WTC11 (cell line): ENCODE measurements around the gene MDFIC. TPM values are rescaled to one million over a fixed set of nuclear protein-coding genes. Genes with fewer than 3 reads are reported as not detected.

ENCODE experiments used
- ATAC-seq: fragments of 200-7000 bp; cut with Tn5 transposase; 2 replicates; pipeline ENCODE4 v1.10.0; 2021; ENCODE audit warnings: mild to moderate bottlenecking, moderate library complexity
- CTCF ChIA-PET: fragments of 300-600 bp; sonication (Branson Sonifier 250); formaldehyde crosslinking; loops from one replicate; lab custom pipeline; 2021; ENCODE audit warnings: antibody characterized with exemption; lab: Charles Lee
- POLR2A ChIA-PET: fragments of 350-600 bp; sonication (Branson Sonifier 250); formaldehyde crosslinking; loops from one replicate; lab custom pipeline; 2021; ENCODE audit warnings: antibody characterized with exemption; lab: Charles Lee
- DNase-seq: peaks from one replicate; pipeline ENCODE4 v3.0.0; 2021; ENCODE audit warnings: low spot score
- H3K27ac Mint-ChIP-seq: 2 replicates; pipeline ENCODE4 v1.8.0; 2021; ENCODE audit warnings: mixed read lengths
- H3K27me3 Mint-ChIP-seq: 2 replicates; pipeline ENCODE4 v1.8.0; 2021; ENCODE audit warnings: low read depth, mild to moderate bottlenecking, moderate library complexity, mixed read lengths
- H3K36me3 Mint-ChIP-seq: 2 replicates; pipeline ENCODE4 v1.8.0; 2021; ENCODE audit warnings: mixed read lengths
- H3K4me1 Mint-ChIP-seq: 2 replicates; pipeline ENCODE4 v1.8.0; 2022; ENCODE audit warnings: mixed read lengths
- H3K4me3 Mint-ChIP-seq: 2 replicates; pipeline ENCODE4 v1.8.0; 2021; ENCODE audit warnings: mild to moderate bottlenecking, moderate library complexity, mixed read lengths
- H3K9me3 Mint-ChIP-seq: 2 replicates; pipeline ENCODE4 v1.8.0; 2021; ENCODE audit warnings: mixed read lengths
- FOXP1 ChIP-seq: sonication (generic); formaldehyde crosslinking; IDR thresholded peaks from 2 replicates; pipeline ENCODE4 v1.8.0; 2022; ENCODE audit warnings: missing genetic modification reagents, mild to moderate bottlenecking, moderate library complexity, borderline replicate concordance
- GTF2I ChIP-seq: fragments of 250-450 bp; sonication (Bioruptor Pico); conservative IDR thresholded peaks from 2 replicates; pipeline ENCODE4 v1.4.0; 2021; ENCODE audit warnings: mild to moderate bottlenecking
- HMGA2 ChIP-seq: fragments of 250-450 bp; sonication (Bioruptor Pico); IDR thresholded peaks from 2 replicates; pipeline ENCODE4 v1.4.0; 2021; ENCODE audit warnings: mild to moderate bottlenecking, moderate library complexity
- JAZF1 ChIP-seq: fragments of 250-450 bp; sonication (Bioruptor Pico); IDR thresholded peaks from 2 replicates; pipeline ENCODE4 v1.9.0; 2021; ENCODE audit warnings: moderate library complexity, mild to moderate bottlenecking, inconsistent platforms
- MYBL2 ChIP-seq: sonication (generic); formaldehyde crosslinking; IDR thresholded peaks from 2 replicates; pipeline ENCODE4 v1.8.1; 2023; ENCODE audit warnings: mild to moderate bottlenecking, moderate library complexity, missing genetic modification reagents
- NFE2L1 ChIP-seq: sonication (generic); formaldehyde crosslinking; IDR thresholded peaks from 2 replicates; pipeline ENCODE4 v1.8.1; 2023; ENCODE audit warnings: missing genetic modification reagents
- NR1H2 ChIP-seq: sonication (generic); formaldehyde crosslinking; IDR thresholded peaks from 2 replicates; pipeline ENCODE4 v1.9.0; 2021; ENCODE audit warnings: mild to moderate bottlenecking, moderate library complexity, missing genetic modification reagents
- RELA ChIP-seq: sonication (generic); formaldehyde crosslinking; IDR thresholded peaks from 2 replicates; pipeline ENCODE4 v1.8.1; 2022; ENCODE audit warnings: missing genetic modification reagents, mild to moderate bottlenecking, borderline replicate concordance
- SMAD3 ChIP-seq: sonication (generic); formaldehyde crosslinking; IDR thresholded peaks from 2 replicates; pipeline ENCODE4 v1.8.0; 2022; ENCODE audit warnings: missing genetic modification reagents, mild to moderate bottlenecking, borderline replicate concordance
- SMAD4 ChIP-seq: sonication (generic); formaldehyde crosslinking; IDR thresholded peaks from 2 replicates; pipeline ENCODE4 v1.8.0; 2022; ENCODE audit warnings: mild to moderate bottlenecking, missing genetic modification reagents
- SOX15 ChIP-seq: fragments of 250-450 bp; sonication (Bioruptor Pico); IDR thresholded peaks from 2 replicates; pipeline ENCODE4 v1.9.0; 2021; ENCODE audit warnings: mild to moderate bottlenecking
- TEAD4 ChIP-seq: sonication (generic); formaldehyde crosslinking; IDR thresholded peaks from 2 replicates; pipeline ENCODE4 v1.8.0; 2022; ENCODE audit warnings: mild to moderate bottlenecking, missing genetic modification reagents
- TP53 ChIP-seq: sonication (generic); formaldehyde crosslinking; IDR thresholded peaks from 2 replicates; pipeline ENCODE4 v1.8.1; 2023; ENCODE audit warnings: mild to moderate bottlenecking, missing genetic modification reagents
- ZNF263 ChIP-seq: sonication (generic); formaldehyde crosslinking; IDR thresholded peaks from 2 replicates; pipeline ENCODE4 v1.8.1; 2022; ENCODE audit warnings: low read depth, mild to moderate bottlenecking, moderate library complexity, missing genetic modification reagents
- ZNF671 ChIP-seq: fragments of 250-450 bp; sonication (Bioruptor Pico); IDR thresholded peaks from 2 replicates; pipeline ENCODE4 v1.8.0; 2021; ENCODE audit warnings: mild to moderate bottlenecking
- total RNA-seq: library from RNA; stranded (reverse); gene quantifications from 3 replicates; pipeline ENCODE4 v1.2.3, GENCODE V29; 2021
- TF ChIP-seq, protein P1 (sequence below): fragments of 250-450 bp; sonication (Bioruptor Pico); IDR thresholded peaks from 2 replicates; pipeline ENCODE4 v1.9.0; 2021; ENCODE audit warnings: mild to moderate bottlenecking
- TF ChIP-seq, protein P2 (sequence below): sonication (generic); formaldehyde crosslinking; conservative IDR thresholded peaks from 2 replicates; pipeline ENCODE4 v1.8.1; 2023; ENCODE audit warnings: mild to moderate bottlenecking, low read depth, missing genetic modification reagents, moderate library complexity
- TF ChIP-seq, protein P3 (sequence below): fragments of 250-450 bp; sonication (Bioruptor Pico); IDR thresholded peaks from 2 replicates; pipeline ENCODE4 v1.9.0; 2021; ENCODE audit warnings: mild to moderate bottlenecking, borderline replicate concordance
- TF ChIP-seq, protein P4 (sequence below): fragments of 250-450 bp; sonication (Bioruptor Pico); conservative IDR thresholded peaks from 2 replicates; pipeline ENCODE4 v1.9.0; 2021; ENCODE audit warnings: mild to moderate bottlenecking
- TF ChIP-seq, protein P5 (sequence below): sonication (generic); formaldehyde crosslinking; IDR thresholded peaks from 2 replicates; pipeline ENCODE4 v1.8.1; 2022; ENCODE audit warnings: missing genetic modification reagents, borderline replicate concordance

Gene MDFIC
- total RNA-seq, 1 experiment from 2014 or later: 8.4 TPM

DNA sequence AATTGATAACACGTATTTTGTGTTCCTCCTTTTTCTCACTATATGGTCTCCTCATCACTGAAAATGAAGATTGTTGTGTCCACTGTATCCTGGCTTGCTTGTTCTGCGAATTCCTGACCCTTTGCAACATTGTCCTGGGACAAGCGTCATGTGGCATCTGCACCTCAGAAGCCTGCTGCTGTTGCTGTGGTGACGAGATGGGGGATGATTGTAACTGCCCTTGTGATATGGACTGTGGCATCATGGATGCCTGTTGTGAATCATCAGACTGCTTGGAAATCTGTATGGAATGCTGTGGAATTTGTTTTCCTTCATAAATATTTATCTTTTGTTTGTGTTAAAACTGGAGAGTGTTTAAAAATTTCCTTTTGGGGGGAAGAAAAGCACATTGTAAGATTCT, 93.7 kb downstream of the MDFIC start (continued):
- TF ChIP-seq, protein P1, sequence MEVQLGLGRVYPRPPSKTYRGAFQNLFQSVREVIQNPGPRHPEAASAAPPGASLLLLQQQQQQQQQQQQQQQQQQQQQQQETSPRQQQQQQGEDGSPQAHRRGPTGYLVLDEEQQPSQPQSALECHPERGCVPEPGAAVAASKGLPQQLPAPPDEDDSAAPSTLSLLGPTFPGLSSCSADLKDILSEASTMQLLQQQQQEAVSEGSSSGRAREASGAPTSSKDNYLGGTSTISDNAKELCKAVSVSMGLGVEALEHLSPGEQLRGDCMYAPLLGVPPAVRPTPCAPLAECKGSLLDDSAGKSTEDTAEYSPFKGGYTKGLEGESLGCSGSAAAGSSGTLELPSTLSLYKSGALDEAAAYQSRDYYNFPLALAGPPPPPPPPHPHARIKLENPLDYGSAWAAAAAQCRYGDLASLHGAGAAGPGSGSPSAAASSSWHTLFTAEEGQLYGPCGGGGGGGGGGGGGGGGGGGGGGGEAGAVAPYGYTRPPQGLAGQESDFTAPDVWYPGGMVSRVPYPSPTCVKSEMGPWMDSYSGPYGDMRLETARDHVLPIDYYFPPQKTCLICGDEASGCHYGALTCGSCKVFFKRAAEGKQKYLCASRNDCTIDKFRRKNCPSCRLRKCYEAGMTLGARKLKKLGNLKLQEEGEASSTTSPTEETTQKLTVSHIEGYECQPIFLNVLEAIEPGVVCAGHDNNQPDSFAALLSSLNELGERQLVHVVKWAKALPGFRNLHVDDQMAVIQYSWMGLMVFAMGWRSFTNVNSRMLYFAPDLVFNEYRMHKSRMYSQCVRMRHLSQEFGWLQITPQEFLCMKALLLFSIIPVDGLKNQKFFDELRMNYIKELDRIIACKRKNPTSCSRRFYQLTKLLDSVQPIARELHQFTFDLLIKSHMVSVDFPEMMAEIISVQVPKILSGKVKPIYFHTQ: no peak

DNA sequence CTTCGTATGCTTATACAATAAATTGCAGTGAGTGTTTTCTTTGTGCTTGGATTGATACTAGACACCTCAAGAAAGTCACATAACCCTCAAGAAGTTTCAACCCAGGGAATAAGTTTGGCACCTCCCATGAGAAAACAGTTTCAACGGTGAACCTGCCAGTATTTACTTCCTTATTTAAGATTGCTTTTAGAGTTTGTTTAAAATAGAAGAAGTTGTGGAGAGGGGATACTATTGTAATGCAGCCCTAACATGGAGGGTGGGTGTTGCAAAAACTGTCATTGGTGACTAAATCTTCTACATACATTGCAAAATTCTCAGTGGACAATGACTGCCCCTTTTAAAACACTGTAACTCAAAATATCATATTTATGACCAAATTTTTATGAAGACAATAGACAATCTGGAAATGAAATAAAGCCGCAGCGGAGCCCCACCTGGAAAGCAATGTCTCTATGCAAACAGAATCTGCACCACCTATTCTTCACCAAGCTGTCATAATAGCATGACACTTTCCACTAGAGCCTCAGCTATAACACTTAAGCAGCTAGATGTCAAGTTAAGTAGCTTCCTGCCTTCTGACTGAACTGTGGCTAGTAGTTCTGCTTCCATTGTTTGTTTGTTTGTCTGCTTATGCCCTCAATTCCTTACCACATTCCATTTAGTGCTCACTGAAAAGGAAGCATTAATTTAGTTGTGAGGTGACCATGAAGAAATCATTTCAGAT, 98.2 kb downstream of the MDFIC start:
- no peaks in the 10 kb centered on the region for H3K36me3 Mint-ChIP-seq
- TF ChIP-seq JAZF1 (CRISPR knock-in tag) (no peak), MYBL2 (CRISPR knock-in tag) (no peak), GTF2I (CRISPR knock-in tag) (no peak), NR1H2 (no peak), FOXP1 (CRISPR knock-in tag) (no peak), SOX15 (no peak), TP53 (CRISPR knock-in tag) (no peak), SMAD4 (no peak), ZNF263 (CRISPR knock-in tag) (no peak), HMGA2 (CRISPR knock-in tag) (no peak), NFE2L1 (CRISPR knock-in tag) (no peak), RELA (CRISPR knock-in tag) (no peak), ZNF671 (no peak), TEAD4 (CRISPR knock-in tag) (no peak), SMAD3 (CRISPR knock-in tag) (no peak)
- TF ChIP-seq, protein P2, sequence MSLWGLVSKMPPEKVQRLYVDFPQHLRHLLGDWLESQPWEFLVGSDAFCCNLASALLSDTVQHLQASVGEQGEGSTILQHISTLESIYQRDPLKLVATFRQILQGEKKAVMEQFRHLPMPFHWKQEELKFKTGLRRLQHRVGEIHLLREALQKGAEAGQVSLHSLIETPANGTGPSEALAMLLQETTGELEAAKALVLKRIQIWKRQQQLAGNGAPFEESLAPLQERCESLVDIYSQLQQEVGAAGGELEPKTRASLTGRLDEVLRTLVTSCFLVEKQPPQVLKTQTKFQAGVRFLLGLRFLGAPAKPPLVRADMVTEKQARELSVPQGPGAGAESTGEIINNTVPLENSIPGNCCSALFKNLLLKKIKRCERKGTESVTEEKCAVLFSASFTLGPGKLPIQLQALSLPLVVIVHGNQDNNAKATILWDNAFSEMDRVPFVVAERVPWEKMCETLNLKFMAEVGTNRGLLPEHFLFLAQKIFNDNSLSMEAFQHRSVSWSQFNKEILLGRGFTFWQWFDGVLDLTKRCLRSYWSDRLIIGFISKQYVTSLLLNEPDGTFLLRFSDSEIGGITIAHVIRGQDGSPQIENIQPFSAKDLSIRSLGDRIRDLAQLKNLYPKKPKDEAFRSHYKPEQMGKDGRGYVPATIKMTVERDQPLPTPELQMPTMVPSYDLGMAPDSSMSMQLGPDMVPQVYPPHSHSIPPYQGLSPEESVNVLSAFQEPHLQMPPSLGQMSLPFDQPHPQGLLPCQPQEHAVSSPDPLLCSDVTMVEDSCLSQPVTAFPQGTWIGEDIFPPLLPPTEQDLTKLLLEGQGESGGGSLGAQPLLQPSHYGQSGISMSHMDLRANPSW (CRISPR knock-in tag): no peak
- TF ChIP-seq, protein P3, sequence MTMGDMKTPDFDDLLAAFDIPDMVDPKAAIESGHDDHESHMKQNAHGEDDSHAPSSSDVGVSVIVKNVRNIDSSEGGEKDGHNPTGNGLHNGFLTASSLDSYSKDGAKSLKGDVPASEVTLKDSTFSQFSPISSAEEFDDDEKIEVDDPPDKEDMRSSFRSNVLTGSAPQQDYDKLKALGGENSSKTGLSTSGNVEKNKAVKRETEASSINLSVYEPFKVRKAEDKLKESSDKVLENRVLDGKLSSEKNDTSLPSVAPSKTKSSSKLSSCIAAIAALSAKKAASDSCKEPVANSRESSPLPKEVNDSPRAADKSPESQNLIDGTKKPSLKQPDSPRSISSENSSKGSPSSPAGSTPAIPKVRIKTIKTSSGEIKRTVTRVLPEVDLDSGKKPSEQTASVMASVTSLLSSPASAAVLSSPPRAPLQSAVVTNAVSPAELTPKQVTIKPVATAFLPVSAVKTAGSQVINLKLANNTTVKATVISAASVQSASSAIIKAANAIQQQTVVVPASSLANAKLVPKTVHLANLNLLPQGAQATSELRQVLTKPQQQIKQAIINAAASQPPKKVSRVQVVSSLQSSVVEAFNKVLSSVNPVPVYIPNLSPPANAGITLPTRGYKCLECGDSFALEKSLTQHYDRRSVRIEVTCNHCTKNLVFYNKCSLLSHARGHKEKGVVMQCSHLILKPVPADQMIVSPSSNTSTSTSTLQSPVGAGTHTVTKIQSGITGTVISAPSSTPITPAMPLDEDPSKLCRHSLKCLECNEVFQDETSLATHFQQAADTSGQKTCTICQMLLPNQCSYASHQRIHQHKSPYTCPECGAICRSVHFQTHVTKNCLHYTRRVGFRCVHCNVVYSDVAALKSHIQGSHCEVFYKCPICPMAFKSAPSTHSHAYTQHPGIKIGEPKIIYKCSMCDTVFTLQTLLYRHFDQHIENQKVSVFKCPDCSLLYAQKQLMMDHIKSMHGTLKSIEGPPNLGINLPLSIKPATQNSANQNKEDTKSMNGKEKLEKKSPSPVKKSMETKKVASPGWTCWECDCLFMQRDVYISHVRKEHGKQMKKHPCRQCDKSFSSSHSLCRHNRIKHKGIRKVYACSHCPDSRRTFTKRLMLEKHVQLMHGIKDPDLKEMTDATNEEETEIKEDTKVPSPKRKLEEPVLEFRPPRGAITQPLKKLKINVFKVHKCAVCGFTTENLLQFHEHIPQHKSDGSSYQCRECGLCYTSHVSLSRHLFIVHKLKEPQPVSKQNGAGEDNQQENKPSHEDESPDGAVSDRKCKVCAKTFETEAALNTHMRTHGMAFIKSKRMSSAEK (CRISPR knock-in tag): no peak
- TF ChIP-seq, protein P4, sequence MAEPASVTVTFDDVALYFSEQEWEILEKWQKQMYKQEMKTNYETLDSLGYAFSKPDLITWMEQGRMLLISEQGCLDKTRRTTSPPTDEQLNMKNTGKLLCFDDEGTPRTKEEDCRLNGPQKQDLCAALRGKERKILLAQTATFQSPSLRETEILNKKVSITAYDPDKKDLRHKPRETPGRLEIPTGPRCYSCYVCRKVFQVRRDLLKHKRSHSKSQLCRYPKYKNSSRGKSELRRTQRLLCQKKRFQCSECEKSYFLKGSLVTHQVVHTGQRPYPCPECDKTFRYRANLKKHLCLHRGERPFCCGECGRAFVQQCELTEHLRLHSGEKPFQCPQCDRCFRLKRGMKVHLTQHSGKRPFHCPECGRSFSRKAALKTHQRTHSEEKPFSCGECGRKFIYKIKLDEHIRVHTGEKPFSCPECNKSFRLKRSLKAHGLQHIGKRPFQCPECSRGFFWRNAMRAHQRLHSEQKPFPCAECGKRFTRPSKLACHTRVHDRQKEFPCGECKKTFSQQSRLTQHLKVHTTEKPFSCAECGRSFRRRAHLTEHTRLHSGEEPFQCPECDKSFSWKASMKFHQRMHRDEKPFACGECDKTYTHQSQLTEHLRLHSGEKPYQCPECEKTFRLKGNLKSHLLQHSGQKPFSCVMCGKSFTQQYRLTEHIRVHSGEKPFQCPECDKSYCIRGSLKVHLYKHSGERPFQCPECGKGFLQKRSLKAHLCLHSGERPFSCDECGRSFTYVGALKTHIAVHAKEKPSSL: no peak
- TF ChIP-seq, protein P5, sequence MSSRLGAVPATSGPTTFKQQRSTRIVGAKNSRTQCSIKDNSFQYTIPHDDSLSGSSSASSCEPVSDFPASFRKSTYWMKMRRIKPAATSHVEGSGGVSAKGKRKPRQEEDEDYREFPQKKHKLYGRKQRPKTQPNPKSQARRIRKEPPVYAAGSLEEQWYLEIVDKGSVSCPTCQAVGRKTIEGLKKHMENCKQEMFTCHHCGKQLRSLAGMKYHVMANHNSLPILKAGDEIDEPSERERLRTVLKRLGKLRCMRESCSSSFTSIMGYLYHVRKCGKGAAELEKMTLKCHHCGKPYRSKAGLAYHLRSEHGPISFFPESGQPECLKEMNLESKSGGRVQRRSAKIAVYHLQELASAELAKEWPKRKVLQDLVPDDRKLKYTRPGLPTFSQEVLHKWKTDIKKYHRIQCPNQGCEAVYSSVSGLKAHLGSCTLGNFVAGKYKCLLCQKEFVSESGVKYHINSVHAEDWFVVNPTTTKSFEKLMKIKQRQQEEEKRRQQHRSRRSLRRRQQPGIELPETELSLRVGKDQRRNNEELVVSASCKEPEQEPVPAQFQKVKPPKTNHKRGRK: no peak
- DNase-seq (no peak), ATAC-seq (no peak)
- H3K4me1 Mint-ChIP-seq: 0 out of 2 replicates have a peak, but pooled peaks cover 6% of the 10 kb centered on the region
- POLR2A ChIA-PET: no interaction called here
- no peaks in the 10 kb centered on the region for H3K9me3 Mint-ChIP-seq
- no peaks in the 10 kb centered on the region for H3K27me3 Mint-ChIP-seq
- CTCF ChIA-PET: no interaction called here
- no peak overlapping the region for H3K4me3 Mint-ChIP-seq
- H3K27ac Mint-ChIP-seq: no peak overlapping the region
